Measurements from ENCODE around the gene POLG. TPM values are rescaled to one million over a fixed set of nuclear protein-coding genes. Genes with fewer than 3 reads are reported as not detected.

POLG gene
- total RNA-seq, result 50.2 and 56.3 TPM in 2 replicates

DNA sequence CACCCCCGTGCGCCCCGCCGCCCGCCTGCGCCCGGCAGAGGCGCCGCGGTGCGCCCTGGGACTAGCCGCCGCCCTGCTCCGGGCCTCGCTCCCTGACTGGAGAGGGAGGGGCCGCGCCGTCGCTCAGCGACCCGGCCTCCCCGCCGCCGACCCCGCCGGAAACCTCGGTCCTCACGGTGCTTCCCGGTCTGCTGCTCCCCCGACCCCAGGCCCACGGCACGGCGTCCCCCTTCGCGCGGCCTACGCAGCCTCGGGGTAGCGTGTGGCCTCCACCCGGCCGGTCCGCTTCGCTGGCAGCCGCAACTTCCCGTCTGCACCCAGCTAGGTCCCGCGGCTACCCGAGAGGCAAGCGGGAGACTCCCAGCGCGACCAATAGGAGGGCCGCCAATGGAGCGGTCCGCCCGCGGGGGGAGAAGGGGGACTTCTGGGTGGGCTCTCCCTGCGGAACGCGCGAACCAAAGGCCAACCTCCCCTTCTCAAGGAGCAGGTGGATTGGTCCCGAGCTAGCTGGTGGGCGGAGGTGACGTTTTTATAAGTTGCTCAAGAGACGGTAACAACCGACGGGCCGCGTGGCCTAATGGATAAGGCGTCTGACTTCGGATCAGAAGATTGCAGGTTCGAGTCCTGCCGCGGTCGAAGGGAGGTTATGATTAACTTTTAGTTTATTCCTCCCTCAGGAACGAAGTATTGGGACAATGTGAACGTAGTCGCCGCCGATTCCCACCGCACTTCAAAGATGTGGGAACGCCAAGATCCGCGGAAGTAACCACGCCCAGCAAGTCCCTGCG is at the start of gene POLG:
TSS of gene POLG (minus strand) at position 315 of the 788 bp plus-strand sequence. CDS start 1,070 bp downstream, outside the sequence.

Other genes with a start within 250 kb of the POLG start
- 112 and 129 TPM in 2 replicates for gene ABHD2, start 246.4 kb downstream of the POLG start, total RNA-seq
- gene RLBP1, start 113.2 kb downstream of the POLG start, total RNA-seq, result not detected in 2 replicates
- 18.8 and 32.9 TPM in 2 replicates for gene FANCI, start 90.8 kb downstream of the POLG start, total RNA-seq
- gene RHCG, start 161.8 kb upstream of the POLG start, total RNA-seq, result 0.13 TPM in 1 of 2 replicates, not detected in the other
- 1.2 and 2.5 TPM in 2 replicates for gene TICRR, start 240.6 kb upstream of the POLG start, total RNA-seq